T-helper 1 cell (primary cell): ENCODE results near the gene IGLL5.

Experiments
- DNase-seq, 5 donors: peaks; one replicate each; pipeline ENCODE4 v3.0.0-alpha.2; 2012 to 2020
- total RNA-seq, 4 donors: gene quantifications; one replicate each; lab custom pipeline; 2026; lab: John Stamatoyannopoulos, UW

The IGLL5 gene
- total RNA-seq = 0 reads per million in 4 donors

DNA sequence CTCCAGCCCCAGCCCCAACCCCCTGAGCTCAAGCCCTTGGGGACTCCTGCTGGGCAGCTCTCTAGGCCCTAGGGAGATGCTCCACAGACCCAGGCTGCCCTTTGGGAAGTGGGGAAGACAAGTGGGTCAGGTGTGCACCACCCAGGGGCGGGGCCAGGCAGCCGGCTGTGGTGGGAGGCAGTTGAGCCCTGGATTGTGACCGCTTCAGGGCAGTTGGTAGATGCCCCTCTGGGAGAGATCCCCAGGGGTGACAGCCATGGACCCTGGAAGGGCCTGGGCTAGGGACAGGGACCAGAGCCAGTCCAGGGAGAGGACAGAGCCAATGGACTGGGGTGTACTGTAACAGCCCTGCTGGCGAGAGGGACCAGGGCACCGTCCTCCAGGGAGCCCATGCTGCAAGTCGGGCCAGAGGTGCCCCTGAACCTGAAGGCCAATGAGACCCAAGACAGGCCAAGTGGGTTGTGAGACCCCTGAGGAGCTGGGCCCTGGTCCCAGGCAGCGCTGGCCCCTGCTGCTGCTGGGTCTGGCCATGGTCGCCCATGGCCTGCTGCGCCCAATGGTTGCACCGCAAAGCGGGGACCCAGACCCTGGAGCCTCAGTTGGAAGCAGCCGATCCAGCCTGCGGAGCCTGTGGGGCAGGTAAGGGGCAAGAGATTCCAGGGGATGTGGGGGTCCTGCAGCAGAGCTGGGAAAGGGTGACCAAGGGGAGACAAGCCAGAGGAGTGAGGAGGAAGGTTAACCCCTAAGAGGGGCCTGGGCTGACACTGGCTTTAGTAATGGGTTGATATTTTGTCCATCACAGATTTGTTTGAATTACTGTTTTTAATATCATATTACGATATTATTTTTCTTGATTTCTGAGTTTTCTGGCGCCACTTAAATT is at the start of gene IGLL5:
Gene IGLL5 (plus strand): TSS at position 196 of the 883 bp plus-strand sequence. CDS start 238 bp downstream, at position 434.
- no peak for DNase-seq

DNA sequence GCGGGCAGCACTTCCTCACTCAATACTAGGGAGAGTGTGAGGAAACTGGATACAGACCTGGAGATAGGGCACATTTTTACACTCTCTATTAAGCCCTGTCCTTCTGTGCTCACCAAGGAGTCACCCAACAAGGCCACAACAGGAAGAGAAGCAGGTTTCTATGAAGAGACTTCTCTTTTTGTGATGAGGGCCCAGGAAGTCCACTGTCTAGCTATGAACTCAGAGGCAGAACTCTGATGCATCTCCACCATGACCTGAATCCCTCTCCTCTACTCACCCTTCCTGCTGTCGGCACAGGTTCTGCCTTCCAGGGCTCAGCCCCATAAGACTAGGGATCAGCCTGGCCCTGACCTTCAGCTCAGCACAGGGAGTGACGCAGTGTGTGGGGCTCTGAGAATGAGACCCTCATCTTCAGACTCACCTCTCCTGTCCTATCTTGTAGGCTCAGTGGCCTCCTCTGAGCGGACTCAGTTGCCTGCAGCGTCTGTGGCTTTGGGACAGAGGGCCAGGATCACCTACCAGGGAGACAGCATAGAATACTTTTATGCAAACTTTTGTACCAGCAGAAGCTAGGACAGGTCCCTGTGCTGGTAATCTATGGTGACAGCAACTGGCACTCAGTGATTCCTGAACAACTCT is 49.3 kb upstream of the IGLL5 start:
- no peak for DNase-seq

DNA sequence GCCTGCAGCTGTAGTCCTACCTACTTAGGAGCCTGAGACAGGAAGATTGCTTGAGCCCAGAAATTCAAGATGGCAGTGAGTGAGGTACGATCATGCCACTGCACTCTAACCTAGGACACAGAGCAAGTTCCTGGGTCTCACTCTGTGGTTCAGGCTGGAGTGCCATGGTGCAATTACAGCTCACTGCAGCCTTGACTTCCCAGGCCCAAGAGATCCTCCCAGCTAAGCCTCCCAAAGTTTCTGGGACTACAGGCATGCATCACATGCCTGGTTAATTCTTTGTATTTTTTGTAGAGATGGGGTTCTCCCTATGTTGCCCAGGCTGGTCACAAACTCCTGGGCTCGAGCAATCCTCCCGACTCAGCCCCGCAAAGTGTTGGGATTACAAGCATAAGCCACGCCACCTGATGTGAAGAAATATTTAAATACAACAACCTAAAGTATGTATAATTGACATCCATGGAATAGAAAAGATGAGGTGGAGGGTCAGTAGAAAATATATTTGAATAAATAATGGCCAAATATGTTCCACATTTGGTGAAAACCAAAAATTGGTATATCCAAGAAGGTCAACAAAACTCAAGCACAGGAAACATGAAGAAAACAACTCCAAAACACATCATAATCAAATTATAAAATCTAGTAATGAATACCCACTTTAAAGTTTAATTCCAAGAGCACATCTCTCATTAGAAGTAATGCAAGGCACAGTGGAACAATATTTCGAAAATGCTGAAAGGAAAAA is 47.9 kb upstream of the IGLL5 start:
- DNase-seq = no peak

- DNase-seq = no peak
Measured at GRCh38 chr22:22840780-22841179, 46.8 kb upstream of the IGLL5 start.

DNA sequence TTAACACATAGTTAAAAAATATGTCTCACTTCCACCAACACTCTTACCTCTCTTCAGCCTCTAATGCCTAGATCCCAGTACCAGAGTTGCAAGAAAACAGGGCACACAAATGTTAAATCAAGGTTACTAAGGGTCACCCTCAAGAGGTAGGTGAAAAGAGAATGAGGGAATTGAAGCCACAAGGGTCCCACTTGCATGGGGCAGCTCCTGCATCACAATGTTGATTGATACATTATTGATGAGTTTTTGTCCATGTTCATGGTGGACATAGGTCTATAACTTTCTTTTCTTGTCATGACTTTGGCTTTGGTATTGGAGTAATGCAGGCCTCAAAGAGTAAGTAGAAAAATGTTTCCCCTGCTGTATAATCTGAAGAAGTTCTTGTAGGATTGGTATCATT is 46.0 kb upstream of the IGLL5 start:
- DNase-seq = no peak

- DNase-seq = no peak
Measured at GRCh38 chr22:22842085-22842484, 45.5 kb upstream of the IGLL5 start.

GRCh38 chr22:22843848-22844247 is 43.8 kb upstream of the IGLL5 start:
- DNase-seq = no peak

DNA sequence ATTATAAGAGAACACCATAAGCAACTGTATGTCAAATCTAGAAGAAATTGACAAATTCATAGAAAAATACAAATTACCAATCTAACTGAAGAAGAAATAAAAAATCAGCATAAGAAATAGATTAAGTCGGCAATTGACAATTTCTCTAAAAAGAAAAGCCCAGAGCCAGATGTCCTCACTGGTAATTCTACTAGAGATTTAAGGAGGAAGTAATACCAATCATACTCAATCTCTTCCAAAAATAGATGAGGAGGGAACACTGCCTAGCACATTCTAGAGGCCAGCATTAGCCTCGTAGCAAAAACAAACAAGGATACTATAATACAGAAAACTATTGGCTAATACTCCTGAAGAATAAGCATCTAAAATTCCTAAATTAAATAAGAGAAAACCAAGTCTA is 40.4 kb upstream of the IGLL5 start:
- no peak for DNase-seq

- DNase-seq = peak; percentile 28 to 59 (median 54)
Measured at GRCh38 chr22:22848364-22848866, 39.2 kb upstream of the IGLL5 start.

DNA sequence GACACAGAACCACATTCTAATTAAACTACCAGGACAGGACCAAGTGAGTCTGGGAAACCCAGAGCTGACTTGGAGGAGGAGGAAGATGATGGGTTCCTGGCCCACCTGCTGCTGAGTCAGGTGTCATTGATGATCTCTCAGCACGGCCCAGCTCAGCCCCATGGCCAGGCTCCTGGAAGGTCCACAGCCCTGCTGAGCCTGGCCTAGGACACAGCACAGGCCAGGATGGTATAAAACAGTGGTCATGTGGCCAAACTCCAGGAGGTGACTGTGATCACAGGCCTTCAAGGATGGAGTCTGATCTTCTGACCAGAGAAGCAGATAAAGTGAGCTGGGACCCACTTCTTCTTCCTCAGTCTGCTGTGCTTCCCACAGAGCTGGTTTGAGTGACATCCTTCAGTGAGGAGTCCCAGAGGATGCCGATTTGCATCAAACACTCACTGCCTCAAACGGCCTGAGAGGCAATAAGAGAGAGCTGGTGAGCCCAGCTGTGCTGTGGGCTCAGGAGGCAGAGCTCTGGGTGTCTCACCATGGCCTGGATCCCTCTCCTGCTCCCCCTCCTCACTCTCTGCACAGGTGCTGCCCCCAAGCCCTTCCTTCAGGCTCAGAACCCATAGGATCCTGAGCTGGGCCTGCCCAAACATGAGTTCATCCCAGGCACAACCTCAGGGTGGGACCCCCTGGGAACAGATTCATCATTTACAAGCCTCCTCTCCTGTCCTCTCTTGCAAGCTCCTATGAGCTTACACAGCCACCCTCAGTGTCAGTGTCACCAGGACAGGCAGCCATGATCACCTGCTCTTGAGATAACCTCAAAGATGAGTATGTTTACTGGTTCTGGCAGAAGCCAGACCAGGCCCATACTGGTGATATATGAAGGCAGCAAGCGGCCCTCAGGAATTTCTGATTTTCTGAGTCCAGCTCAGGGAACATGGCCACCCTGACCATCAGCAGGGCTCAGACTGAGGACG is 37.7 kb upstream of the IGLL5 start:
- DNase-seq = no peak

DNA sequence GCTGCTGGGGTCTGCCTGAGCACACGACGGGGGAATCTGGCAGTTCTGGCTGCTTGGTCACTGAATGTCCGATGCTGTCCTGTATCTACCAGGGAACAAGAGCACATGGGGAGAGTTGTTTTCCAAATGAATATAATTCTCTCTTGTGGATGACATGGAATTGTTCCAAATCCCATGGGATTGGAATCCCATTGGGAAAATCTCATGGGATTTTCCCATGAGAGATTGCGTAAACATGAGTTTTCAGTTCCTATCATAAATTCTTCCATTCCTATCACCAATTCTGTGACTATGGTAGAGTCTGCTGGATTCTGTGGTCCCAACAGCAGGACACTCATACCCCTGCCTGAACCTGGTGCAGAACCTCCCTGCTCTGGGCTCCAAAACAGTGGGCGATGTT is 35.6 kb upstream of the IGLL5 start:
- DNase-seq = no peak

DNA sequence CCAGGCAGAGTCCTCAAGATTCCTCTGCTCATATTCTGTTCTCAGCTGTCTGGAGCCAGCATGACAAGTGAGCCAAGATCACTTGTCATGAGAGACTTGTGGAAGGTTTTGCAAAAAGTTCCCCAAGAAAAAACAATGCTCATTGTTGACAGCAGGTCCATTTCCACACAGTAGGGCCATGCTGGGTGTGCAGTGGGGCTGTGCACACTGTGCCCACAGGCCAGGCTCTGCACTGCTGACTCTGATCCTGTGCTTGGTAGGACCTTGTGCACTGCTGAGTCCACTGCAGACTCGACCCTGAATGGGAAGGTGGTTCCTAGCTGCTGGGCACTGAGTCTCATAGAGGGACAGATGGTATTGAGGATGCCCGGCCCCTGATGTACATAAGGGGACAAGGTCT is 33.9 kb upstream of the IGLL5 start:
- no peak for DNase-seq

DNA sequence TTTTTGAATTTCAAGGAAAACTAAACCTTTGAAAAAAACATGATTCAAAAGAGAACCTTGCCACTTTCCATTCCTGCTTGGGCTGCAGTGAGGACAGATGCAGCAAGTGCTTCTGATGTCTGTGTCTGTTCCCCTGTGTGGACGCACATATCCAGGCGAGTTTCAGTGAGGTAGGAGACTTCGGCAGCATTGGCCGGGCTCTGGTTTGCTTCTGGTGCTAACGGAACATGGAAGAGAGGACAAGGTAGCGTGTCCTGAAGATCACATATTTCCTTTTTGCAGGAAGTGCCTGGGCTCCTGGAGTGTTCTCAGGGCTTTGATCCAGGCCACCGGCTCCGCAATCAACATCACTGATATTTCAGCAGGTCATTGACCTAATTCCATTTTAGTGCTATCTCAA is 33.1 kb upstream of the IGLL5 start:
- no peak for DNase-seq

DNA sequence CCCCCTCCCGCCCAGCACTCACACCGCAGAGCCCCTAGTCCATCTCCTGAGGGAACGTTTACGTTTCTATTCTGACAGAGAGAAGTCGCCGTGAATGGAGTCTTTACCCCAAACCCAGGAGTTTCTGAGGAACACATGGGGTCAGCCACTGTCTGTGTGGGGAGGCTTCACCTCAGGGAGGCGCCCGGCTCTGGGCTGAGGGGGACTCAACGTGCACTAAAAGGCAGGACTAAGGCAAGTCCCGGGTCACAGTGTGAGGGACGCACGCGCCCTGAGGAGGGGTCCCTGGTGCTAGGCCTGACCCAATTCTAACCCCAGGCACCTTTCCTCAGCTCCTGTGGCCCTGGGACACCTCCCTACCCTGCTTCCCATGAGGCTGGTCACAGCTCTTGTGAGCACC is 32.5 kb upstream of the IGLL5 start:
- no peak for DNase-seq

- peak in 2 of 5 donors; percentile 23 to 31 for DNase-seq
Measured at GRCh38 chr22:22855617-22856308, 31.9 kb upstream of the IGLL5 start.

GRCh38 chr22:22856364-22856763 is 31.3 kb upstream of the IGLL5 start:
- DNase-seq = no peak

- DNase-seq = no peak
Measured at GRCh38 chr22:22856885-22857606, 30.6 kb upstream of the IGLL5 start.

DNA sequence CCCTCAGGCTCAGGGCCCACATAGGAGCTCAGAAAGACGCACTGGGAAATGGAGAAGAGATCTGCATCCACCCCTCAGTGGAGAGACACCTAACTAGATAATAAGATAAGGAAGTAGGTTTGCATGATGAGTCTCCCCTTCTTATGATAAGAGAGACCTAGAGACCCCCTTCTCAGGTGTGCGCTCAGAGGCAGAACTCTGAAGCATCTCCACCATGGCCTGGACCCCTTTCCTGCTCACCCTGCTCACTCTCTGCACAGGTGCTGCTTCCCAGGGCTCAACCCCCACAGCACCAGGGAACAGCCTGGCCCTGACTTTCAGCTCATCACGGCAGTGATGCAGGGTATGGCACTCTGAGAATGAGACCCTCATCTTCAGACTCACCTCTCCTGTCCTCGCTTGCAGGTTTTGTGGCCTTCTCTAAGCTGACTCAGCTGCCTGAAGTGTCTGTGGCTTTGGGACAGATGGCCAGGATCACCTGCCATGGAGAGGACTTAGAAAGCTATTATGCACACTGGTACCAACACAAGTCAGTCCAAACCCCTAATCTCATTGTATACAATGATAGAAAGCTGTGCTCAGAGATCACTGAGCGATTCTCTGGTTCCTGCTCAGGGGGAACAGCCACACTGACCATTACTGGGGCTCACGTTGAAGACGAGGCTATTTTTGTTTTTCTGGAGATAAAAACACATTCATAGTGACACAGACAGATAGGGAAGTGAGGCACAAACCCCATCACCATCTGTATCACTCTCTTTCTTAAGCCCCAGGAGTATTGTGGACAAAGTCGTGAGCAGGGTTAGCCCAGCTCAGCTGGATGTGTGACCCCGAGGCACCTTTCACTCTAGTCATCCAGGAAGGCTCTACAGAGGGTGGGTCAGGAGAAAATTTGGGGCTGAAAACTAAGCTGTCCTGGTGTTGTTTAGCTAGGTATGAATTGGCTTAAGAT is 29.7 kb upstream of the IGLL5 start:
- no peak for DNase-seq

- DNase-seq = no peak
Measured at GRCh38 chr22:22858559-22858937, 29.1 kb upstream of the IGLL5 start.
